Ectodermal cell (in vitro differentiated cells): ENCODE results near the gene GPBP1L1.
"Not testable (repeated sequence)": the region's sequence is repeated elsewhere in the genome, so short reads cannot be mapped to it uniquely, and the experiment has no call there.

ENCODE experiments used
- H3K27ac ChIP-seq: 2 replicates; pipeline ENCODE4 v1.7.0; 2013; ENCODE audit warnings: mild to moderate bottlenecking, low read depth, low read length; ENCODE audit not compliant: insufficient read depth, poor library complexity, severe bottlenecking
- H3K27me3 ChIP-seq: 2 replicates; pipeline ENCODE4 v1.7.0; 2013; ENCODE audit warnings: mild to moderate bottlenecking, low read length; ENCODE audit not compliant: insufficient read depth, control insufficient read depth, poor library complexity, severe bottlenecking
- H3K36me3 ChIP-seq: one replicate; pipeline ENCODE4 v1.7.0; 2013; ENCODE audit warnings: low read length; ENCODE audit not compliant: control insufficient read depth, insufficient read depth
- H3K4me1 ChIP-seq: one replicate; pipeline ENCODE4 v1.7.0; 2013; ENCODE audit warnings: low read length; ENCODE audit not compliant: control insufficient read depth, insufficient read depth
- H3K4me3 ChIP-seq: 2 replicates; pipeline ENCODE4 v1.7.0; 2013; ENCODE audit warnings: low read depth, low read length, control low read depth; ENCODE audit not compliant: insufficient read depth
- H3K9me3 ChIP-seq: 2 replicates; pipeline ENCODE4 v1.7.0; 2013; ENCODE audit warnings: mild to moderate bottlenecking, low read length, moderate library complexity; ENCODE audit not compliant: control insufficient read depth
- WGBS, 2 experiments: methylation state at CpG; one replicate each; pipeline ENCODE4 v1.1.7; 2013; ENCODE audit warnings: missing lambda C conversion rate in 2 of 2; 5-methylcytosine and 5-hydroxymethylcytosine counted together

The GPBP1L1 gene

DNA sequence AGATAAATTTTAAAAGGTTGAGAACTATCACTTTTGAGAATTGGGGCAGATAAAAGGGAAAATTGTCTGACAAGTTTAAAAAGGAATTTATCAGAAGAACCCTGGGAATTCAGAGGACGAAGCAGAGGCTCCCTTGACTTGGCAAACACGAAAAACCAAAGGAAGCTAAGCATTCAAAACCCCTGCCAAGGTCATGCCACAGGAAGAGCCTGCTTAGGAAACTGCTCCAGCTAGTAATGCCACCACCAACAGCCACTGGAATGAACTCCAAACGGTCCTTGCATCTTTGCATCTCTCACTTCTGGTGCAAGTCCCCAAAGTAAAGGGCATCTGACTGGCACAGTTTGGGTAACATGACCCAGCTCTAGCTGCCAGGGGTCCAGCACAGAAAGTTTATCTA is 7.2 kb downstream of the GPBP1L1 start:
- Histone ChIP-seq H3K4me1 (no peaks in the 10 kb centered on the region), H3K27ac (no peak overlapping the region), H3K9me3 (no peaks in the 10 kb centered on the region), H3K27me3 (no peaks in the 10 kb centered on the region), H3K4me3 (no peak overlapping the region), H3K36me3 (no peaks in the 10 kb centered on the region)
- 63 to 71% methylated on average over 3 of the region's 3 CpGs for WGBS, 2 experiments

DNA sequence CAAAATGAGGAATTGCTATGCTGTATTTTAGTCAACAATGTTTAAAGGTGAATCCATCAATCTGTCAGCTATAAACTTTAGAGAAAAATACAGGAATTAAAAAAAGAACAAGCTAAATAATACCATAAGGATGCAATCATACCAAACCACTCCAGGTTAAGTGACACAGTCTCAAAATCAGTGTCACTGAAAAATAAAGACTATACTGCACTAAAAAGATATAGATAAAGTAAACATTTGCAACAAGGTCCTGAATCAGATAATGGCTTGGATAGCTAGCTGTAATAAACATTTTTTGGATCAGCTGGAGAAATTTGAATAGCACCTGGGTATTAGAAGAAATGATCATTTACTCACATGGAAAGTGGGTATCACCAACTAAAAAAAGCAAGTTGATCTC is 7.8 kb downstream of the GPBP1L1 start:
- H3K4me3 ChIP-seq, result no peak overlapping the region
- H3K4me1 ChIP-seq, result no peaks in the 10 kb centered on the region
- no peaks in the 10 kb centered on the region for H3K9me3 ChIP-seq
- no peaks in the 10 kb centered on the region for H3K27me3 ChIP-seq
- H3K27ac ChIP-seq, result no peak overlapping the region
- no peaks in the 10 kb centered on the region for H3K36me3 ChIP-seq

DNA sequence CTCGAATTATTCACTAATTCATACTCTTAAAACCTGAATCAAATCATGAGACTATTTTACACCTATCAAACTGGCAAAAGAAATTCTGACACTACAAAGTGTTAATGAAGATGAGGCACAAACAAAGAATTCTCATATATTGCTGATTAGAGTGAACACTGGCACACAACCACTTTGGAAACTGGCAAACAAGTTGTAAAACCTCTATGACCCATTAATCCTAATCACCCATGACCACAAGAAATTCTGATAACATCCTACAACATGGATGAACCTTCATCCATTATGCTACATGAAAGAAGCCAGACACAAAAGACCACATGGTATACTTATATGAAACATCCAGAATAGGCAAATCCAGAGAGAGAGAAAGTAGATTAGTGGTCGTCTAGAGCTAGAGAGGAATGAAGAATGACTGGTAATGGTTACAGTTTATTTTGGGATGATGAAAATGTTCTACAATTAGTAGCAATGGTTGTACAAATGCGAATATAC is 8.5 kb downstream of the GPBP1L1 start:
- no peak overlapping the region for H3K27ac ChIP-seq
- no peaks in the 10 kb centered on the region for H3K36me3 ChIP-seq
- 88 to 92% methylated on average over 2 of the region's 3 CpGs for WGBS, 2 experiments
- no peak overlapping the region for H3K4me3 ChIP-seq
- no peaks in the 10 kb centered on the region for H3K9me3 ChIP-seq
- H3K27me3 ChIP-seq, result no peaks in the 10 kb centered on the region
- H3K4me1 ChIP-seq, result no peaks in the 10 kb centered on the region

DNA sequence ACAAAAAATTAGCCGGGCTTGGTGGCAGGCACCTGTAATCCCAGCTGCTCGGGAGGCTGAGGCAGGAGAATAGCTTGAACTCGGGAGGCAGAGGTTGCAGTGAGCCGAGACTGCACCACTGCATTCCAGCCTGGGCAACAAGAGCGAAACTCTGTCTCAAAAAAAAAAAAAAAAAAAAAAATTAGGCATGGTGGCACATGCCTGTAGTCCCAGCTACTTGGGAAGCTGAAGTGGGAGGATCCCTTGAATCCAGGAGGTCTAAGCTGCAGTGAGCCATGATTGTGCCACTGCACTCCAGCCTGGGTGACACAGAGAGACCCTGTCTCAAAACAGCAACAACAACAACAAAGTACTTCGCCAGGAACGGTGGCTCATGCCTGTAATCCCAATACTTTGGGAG is 9.8 kb downstream of the GPBP1L1 start:
- H3K9me3 ChIP-seq, H3K36me3 ChIP-seq, H3K27me3 ChIP-seq, H3K4me1 ChIP-seq, H3K27ac ChIP-seq, H3K4me3 ChIP-seq: not testable (repeated sequence)
- WGBS, 2 experiments, result 88 to 93% methylated on average over 7 of the region's 7 CpGs

DNA sequence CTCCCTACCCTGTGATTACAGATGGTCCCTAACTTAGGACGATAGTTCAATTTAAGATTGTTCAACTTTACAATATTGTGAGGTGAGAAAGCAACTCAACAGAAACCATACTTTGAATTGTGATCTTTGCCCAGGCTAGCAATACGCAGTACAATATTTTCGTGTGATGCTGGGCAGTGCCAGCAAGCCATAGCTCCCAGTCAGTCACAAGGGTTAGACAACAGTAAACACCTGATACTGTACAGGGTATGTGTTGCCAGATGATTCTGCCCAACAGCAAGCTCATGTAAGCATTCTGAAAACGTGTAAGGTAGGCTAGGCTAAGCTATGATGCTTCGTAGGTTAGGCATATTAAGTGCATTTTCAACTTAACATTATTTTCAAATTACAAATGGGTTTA is 11.9 kb downstream of the GPBP1L1 start:
- Histone ChIP-seq H3K36me3 (no peaks in the 10 kb centered on the region), H3K4me1 (no peaks in the 10 kb centered on the region), H3K4me3 (no peak overlapping the region), H3K27me3 (no peaks in the 10 kb centered on the region), H3K9me3 (no peaks in the 10 kb centered on the region), H3K27ac (no peak overlapping the region)
- 90 to 96% methylated on average over 4 to 5 of the region's 5 CpGs for WGBS, 2 experiments

DNA sequence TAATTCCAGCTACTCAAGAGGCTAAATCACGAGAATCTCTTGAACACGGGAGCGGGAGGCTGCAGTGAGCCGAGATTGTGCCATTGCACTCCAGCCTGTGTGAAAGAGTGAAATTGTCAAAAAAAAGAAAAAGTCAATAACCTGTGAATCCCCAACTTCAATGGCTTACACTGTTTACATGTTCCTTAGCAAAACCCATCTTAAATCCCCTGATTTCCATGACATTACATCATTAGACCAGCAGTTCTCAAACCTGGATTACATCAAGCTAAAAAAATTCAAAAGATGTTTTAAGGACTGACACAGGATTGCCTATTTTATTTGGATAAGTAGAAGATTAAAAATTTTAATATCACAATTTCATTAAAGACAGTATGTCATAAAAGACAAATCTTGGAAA is 12.4 kb downstream of the GPBP1L1 start:
- H3K36me3 ChIP-seq, result no peaks in the 10 kb centered on the region

DNA sequence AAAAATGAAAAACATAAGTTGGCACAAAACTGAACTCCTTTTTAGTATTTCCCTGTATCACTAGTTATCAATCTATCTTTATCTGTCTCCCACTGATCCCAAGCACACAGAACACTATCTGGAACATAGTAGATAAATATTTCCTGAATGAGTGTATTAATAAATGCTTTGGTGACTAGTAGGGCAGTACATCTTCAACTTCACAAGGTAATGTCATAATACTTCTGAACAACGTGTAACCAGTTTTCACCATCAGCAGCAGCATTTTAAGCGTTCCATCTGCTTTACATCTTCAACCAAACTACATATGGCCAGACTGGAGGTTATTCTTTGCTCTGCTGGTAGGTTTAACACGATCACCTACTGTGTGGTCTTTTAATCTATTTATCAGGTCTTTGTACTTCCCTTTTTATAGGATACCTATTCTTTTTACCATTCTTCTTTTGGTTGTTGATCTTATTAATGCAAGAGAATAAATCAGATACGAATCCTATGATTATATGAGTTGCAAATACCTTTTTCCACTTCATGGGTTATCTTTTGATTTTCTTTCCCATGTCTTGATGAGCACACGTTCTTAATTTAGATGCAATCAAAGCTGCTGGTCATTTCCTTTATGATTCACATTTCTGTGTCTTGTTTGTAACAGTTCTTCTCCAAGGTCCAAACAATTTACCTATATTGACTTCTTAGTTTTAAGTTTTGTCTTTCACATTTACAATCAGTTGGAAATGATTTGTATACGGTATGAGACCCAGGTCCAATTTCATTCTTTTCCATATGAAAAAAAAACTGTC is 16.3 kb downstream of the GPBP1L1 start:
- 97 to 99% methylated on average over 5 to 6 of the region's 6 CpGs for WGBS, 2 experiments
- H3K27ac ChIP-seq, result no peak overlapping the region
- no peaks in the 10 kb centered on the region for H3K9me3 ChIP-seq
- no peaks in the 10 kb centered on the region for H3K27me3 ChIP-seq
- no peaks in the 10 kb centered on the region for H3K4me1 ChIP-seq
- H3K36me3 ChIP-seq, result no peaks in the 10 kb centered on the region
- H3K4me3 ChIP-seq, result no peak overlapping the region

More for the DNA sequence above, 12.4 kb downstream of the GPBP1L1 start:
- H3K27ac ChIP-seq, result no peak overlapping the region
- no peaks in the 10 kb centered on the region for H3K27me3 ChIP-seq
- H3K4me1 ChIP-seq, result no peaks in the 10 kb centered on the region
- 91 to 98% methylated on average over 4 of the region's 4 CpGs for WGBS, 2 experiments
- no peaks in the 10 kb centered on the region for H3K9me3 ChIP-seq
- no peak overlapping the region for H3K4me3 ChIP-seq

DNA sequence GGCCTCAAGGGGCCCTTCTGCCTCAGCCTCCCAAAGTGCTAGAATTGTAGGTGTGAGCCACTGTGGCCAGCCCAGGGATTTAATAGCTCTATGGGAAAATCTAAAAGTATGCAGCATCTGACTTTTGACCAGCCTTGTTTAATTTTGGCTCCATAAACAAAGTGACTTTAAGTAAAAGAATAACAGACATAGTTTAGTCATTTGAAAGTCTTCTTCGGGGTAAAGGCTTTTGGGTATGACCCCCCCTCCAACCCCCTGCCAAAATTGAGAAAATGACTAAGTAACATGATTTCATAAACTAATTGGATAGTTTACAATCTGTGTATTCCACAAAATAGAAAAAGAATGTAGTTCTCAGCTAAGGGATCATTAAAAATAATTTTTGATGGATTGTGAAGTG is 17.0 kb downstream of the GPBP1L1 start:
- Histone ChIP-seq H3K4me3 (no peak overlapping the region), H3K36me3 (no peaks in the 10 kb centered on the region), H3K27me3 (no peaks in the 10 kb centered on the region), H3K27ac (no peak overlapping the region), H3K9me3 (no peaks in the 10 kb centered on the region), H3K4me1 (no peaks in the 10 kb centered on the region)
- WGBS, 2 experiments, result 100% methylated on average over 1 of the region's 1 CpG; no CpG with 5 or more reads in 1 of the 2 experiments

DNA sequence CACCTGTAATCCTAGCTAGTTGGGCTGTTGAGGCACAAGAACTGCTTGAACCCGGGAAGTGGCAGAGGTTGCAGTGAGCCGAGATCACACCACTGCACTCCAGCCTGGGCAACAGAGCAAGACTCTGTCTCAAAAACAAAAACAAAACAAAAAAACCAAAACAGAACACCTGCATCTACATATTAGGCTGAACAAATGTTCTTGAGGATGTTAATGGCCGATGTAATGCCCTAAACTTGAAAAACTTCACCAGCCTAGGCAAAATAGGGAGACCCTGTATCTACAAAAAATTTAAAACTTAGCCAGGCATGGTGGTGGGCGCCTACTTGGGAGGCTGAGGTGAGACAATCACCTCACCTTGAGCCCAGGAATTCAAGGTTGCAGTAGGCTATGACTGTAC is 17.8 kb downstream of the GPBP1L1 start:
- Histone ChIP-seq H3K4me1 (no peaks in the 10 kb centered on the region), H3K27ac (no peak overlapping the region), H3K27me3 (no peaks in the 10 kb centered on the region), H3K9me3 (no peaks in the 10 kb centered on the region), H3K4me3 (no peak overlapping the region), H3K36me3 (no peaks in the 10 kb centered on the region)
- WGBS, 2 experiments, result 92 to 95% methylated on average over 4 of the region's 4 CpGs

DNA sequence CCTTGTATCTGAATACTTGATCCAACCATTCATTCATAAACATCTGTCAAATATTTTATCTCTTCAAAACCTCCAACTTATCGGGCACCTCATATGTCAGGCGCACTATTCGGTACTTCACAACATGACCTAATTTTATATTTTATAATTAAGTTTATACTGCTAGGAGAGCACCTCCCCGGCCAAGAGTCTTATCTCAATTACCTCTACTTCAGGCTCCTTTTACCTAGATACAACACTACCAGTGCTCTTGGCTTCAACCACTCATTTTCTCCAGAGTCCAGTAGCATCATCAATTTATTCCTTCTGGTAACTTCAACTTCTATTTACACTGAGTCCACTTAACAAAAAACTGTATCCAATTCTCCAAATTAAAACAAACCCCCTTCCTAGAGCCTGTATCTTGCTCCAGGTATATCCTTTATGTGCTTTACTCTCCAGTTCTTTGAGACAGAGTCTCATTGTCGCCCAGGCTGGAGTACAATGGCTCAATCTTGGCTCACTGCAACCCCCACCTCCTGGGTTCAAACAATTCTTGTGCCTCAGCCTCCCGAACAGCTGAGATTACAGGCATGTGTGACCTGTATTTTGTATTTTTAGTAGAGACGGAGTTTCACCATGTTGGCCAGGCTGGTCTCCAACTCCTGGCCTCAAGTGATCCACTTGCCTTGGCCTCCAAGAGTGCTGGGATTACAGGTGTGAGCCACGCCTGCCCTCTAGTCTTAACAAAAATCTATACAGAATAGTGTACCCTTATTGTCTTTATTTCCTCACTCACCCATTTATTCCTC is 18.8 kb downstream of the GPBP1L1 start:
- Histone ChIP-seq H3K27ac (no peak overlapping the region), H3K4me1 (no peaks in the 10 kb centered on the region), H3K27me3 (no peaks in the 10 kb centered on the region), H3K4me3 (no peak overlapping the region), H3K9me3 (no peaks in the 10 kb centered on the region), H3K36me3 (no peaks in the 10 kb centered on the region)
- WGBS, 2 experiments, result 87 to 91% methylated on average over 6 of the region's 8 CpGs
